ENCODE measurements around the gene CACUL1.
"Not testable (repeated sequence)": the region's sequence is repeated elsewhere in the genome, so short reads cannot be mapped to it uniquely, and the experiment has no call there.

Gene CACUL1

DNA sequence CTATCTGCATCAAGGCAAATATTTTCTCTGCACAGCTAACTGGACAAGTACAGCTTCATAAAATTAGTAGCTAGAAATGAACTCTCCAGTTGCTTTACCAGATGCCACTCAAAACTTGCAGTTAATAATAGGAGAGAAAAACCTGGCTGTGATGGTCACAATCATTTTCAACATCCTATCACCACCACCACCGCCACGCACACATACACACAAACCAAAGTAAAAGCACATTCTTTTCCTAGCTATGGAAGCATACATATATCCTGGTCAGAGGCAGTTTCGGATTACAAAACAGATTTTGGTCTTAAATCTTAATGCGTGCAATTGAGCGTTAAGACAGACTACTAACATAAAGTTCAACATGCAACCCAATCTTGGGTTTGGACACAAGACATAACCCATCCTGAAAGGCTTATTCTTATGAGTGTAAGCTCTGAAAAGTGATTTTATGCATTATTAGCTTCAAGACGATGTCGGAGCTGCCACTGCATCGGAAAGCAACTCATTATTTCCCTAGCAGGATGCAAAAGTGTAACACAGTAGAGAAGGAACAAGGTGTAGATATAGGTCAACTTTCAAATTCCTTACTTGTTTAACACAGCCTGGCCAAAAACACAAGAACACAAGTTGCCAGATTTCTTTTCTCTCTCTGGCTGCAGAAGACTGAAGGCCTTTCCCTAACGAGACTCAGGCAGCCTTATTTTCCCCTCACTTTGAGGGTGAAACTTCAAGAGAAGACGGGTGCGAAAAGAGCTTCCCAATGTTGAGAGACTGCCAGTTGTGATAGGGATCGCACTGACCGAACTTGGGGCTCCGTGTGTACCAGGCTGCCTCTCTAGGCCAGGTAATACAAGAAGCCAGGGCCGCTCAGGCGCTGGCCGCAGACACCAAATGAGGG, 1.2 kb downstream of the CACUL1 start:
- H3K36me3 Mint-ChIP-seq (ENCODE audit: low read depth), result peaks cover 3% of the 10 kb centered on the region
- H3K9me3 Mint-ChIP-seq, result no peaks in the 10 kb centered on the region
- H3K4me1 Mint-ChIP-seq (ENCODE audit: low read depth), result peaks cover 30% of the 10 kb centered on the region
- peaks cover 10% of the 10 kb centered on the region for H3K27me3 Mint-ChIP-seq (ENCODE audit: low read depth)
- peak overlapping the region; percentile 85 for H3K27ac Mint-ChIP-seq
- H3K4me3 Mint-ChIP-seq, result peak overlapping the region; percentile 93

DNA sequence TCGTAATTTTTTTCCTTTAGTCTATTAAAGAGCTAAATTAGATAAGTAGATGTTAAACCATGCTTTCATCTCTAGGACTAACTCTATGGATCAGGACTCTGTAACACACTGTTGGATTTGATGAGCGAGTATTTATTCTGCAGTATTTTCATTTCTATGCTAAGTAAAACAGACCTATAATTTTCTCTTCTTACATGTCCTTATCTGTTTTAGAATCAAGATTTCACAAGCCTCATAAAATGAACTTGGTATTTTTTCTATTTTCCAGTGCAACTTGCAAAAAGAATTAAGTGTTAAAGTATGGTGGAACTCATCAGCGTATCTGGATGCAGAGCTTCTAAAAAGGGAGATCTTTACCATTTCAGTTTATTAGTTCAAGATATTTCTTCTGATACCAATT, 2.4 kb downstream of the CACUL1 start:
- Mint-ChIP-seq H3K27me3 (ENCODE audit: low read depth) (peaks cover 10% of the 10 kb centered on the region), H3K4me1 (ENCODE audit: low read depth) (peaks cover 32% of the 10 kb centered on the region), H3K36me3 (ENCODE audit: low read depth) (peaks cover 5% of the 10 kb centered on the region), H3K4me3 (peak overlapping the region; percentile 52), H3K27ac (no peak overlapping the region), H3K9me3 (no peaks in the 10 kb centered on the region)

DNA sequence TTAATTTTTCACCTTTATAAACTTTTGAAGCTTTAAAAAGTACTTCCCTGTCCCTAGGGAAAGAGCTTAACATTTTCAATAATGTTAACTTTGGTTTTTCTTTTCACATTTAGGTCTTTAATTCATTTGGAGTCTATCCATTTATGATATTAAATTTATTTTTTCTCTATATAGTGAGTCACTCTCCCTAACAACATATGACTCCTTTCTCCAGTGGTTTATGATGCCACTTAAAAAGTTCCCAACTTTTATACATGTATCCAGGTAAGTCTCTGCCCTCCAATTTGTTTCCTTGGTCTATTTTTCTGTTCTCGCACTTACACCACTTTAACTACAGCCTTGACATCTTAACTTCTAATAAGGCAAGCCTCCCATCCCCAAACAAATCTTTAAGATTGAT, 3.5 kb downstream of the CACUL1 start:
- H3K4me3 Mint-ChIP-seq, result no peak overlapping the region
- H3K4me1 Mint-ChIP-seq (ENCODE audit: low read depth), result peaks cover 34% of the 10 kb centered on the region
- peaks cover 5% of the 10 kb centered on the region for H3K36me3 Mint-ChIP-seq (ENCODE audit: low read depth)
- H3K9me3 Mint-ChIP-seq, result no peaks in the 10 kb centered on the region
- peaks cover 3% of the 10 kb centered on the region for H3K27me3 Mint-ChIP-seq (ENCODE audit: low read depth)
- H3K27ac Mint-ChIP-seq, result no peak overlapping the region

DNA sequence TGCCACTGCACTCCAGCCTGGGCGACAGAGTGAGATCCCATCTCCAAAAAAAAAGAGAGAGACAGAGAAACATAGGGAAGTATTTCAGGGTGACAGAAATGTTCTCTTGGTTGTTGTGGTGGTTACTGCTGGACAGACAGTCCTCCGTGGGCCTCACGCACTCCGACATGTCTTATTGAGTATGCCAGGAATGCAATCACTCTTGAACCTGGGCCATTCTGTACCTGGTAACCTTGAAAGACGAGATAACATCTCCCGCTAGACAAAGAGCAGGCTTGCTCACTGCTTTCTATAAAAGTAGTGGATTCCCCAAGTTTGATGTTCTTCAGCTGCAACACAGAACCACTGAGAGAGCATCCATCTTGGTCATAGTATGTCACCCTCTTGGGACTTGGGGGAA, 6.7 kb downstream of the CACUL1 start:
- H3K4me1 Mint-ChIP-seq (ENCODE audit: low read depth), result peaks cover 21% of the 10 kb centered on the region
- no peak overlapping the region for H3K27ac Mint-ChIP-seq
- H3K27me3 Mint-ChIP-seq (ENCODE audit: low read depth), result no peaks in the 10 kb centered on the region
- no peaks in the 10 kb centered on the region for H3K9me3 Mint-ChIP-seq
- H3K36me3 Mint-ChIP-seq (ENCODE audit: low read depth), result peaks cover 4% of the 10 kb centered on the region
- no peak overlapping the region for H3K4me3 Mint-ChIP-seq

DNA sequence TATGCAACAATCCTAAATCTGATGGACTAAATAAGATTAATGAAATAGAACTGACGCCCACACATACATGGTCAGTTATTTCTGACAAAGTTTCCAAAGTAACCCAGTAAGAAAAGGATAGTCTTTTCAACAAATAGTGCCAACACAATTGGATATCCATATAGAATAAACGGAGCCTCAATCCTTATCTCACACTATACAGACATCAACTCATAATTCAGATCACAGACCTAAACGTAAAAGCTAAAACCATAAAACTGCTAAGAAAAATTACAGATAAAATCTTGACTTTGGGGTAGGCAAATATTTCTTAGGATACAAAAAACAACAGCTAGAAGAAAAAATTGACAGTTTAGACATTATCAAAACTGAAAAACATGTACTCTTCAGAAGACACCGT, 8.5 kb downstream of the CACUL1 start:
- H3K27me3 Mint-ChIP-seq (ENCODE audit: low read depth), result no peaks in the 10 kb centered on the region
- no peak overlapping the region for H3K27ac Mint-ChIP-seq
- H3K9me3 Mint-ChIP-seq, result no peaks in the 10 kb centered on the region
- peaks cover 15% of the 10 kb centered on the region for H3K4me1 Mint-ChIP-seq (ENCODE audit: low read depth)
- no peak overlapping the region for H3K4me3 Mint-ChIP-seq
- H3K36me3 Mint-ChIP-seq (ENCODE audit: low read depth), result peaks cover 2% of the 10 kb centered on the region

DNA sequence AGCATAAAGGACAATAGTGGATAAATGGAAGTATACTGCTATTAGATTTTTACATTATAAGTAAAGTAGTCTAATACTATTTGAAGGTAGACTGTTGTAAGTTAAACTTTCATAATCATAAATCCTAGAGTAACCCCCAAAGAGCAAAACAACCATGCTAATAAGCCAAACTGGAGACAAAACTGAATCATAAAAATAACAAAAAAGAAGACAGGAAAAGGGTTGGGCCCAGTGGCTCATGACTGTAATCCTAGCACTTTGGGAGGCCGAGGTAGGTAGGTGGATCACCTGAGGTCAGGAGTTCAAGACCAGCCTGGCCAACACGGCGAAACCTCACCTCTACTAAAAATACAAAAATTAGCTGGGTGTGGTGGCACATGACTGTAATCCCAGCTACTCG, 9.7 kb downstream of the CACUL1 start:
- H3K9me3 Mint-ChIP-seq, result no peaks in the 10 kb centered on the region
- H3K27ac Mint-ChIP-seq, result no peak overlapping the region
- H3K27me3 Mint-ChIP-seq (ENCODE audit: low read depth), result no peaks in the 10 kb centered on the region
- peaks cover 13% of the 10 kb centered on the region for H3K4me1 Mint-ChIP-seq (ENCODE audit: low read depth)
- H3K36me3 Mint-ChIP-seq (ENCODE audit: low read depth), result peaks cover 2% of the 10 kb centered on the region
- no peak overlapping the region for H3K4me3 Mint-ChIP-seq

DNA sequence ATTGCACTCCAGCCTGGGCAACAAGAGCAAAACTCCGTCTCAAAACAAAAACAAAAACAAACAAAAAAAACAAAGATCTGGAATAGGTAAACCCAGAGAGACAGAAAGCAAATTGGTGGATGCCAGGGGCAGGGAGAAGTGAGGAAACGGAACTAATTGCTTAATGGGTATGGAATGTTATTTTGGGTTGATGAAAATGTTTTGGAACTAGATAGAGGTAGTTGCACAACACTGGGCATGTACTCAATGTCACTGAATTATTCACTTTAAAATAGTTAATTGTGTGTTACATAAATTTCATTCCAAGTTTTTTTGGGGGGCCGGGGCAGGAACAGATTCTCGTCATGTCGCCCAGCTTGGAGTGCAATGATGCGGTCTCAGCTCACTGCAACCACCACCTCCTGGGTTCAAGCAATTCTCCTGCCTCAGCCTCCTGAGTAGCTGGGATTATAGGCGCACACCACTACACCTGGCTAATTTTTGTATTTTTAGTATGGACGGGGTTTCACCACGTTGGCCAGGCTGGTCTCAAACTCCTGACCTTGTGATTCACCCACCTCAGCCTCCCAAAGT, 10.3 kb downstream of the CACUL1 start:
- not testable (repeated sequence) for H3K27ac Mint-ChIP-seq; H3K9me3 Mint-ChIP-seq; H3K27me3 Mint-ChIP-seq (ENCODE audit: low read depth); H3K36me3 Mint-ChIP-seq (ENCODE audit: low read depth); H3K4me3 Mint-ChIP-seq
- H3K4me1 Mint-ChIP-seq (ENCODE audit: low read depth), result peaks cover 14% of the 10 kb centered on the region

DNA sequence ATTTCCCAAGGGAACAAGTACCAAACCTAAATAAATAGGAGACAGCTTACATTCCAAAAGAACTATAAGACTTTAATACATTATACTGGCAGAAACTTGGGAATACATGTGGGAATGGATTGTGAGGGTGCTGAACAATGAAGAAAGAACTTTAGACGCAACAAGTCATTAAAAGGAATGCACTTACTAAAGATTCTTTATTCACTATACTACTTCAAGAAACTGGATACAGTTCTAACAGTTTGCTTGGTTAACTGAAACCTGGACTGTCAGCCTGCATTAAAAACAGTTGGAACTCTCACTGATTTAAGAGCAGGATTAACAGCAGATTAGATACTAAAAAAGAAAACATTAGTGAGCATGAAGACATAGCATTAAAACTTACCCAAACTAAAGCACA, 12.0 kb downstream of the CACUL1 start:
- Mint-ChIP-seq H3K27ac (no peak overlapping the region), H3K36me3 (ENCODE audit: low read depth) (peaks cover 2% of the 10 kb centered on the region), H3K27me3 (ENCODE audit: low read depth) (no peaks in the 10 kb centered on the region), H3K4me3 (no peak overlapping the region), H3K9me3 (no peaks in the 10 kb centered on the region), H3K4me1 (ENCODE audit: low read depth) (peaks cover 12% of the 10 kb centered on the region)

DNA sequence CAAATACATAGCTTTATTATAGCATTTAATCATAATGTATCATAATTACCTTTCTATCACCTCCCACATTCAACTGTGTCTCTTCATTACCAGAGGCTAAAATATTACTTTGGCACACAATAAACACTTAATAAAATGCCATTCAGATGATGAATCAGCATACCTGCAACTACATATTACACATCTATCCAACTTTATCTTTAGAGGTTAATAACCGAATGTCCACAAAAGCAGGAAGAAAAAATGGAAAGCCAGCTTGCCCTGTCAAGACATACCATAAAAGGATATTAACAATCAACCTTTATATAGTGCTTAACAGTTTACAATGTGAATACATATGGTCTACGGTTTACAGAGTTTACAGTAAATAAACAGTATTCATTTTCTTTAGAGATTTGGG, 12.7 kb downstream of the CACUL1 start:
- Mint-ChIP-seq H3K27ac (no peak overlapping the region), H3K4me3 (no peak overlapping the region), H3K27me3 (ENCODE audit: low read depth) (no peaks in the 10 kb centered on the region), H3K36me3 (ENCODE audit: low read depth) (no peaks in the 10 kb centered on the region), H3K4me1 (ENCODE audit: low read depth) (peaks cover 10% of the 10 kb centered on the region), H3K9me3 (no peaks in the 10 kb centered on the region)

DNA sequence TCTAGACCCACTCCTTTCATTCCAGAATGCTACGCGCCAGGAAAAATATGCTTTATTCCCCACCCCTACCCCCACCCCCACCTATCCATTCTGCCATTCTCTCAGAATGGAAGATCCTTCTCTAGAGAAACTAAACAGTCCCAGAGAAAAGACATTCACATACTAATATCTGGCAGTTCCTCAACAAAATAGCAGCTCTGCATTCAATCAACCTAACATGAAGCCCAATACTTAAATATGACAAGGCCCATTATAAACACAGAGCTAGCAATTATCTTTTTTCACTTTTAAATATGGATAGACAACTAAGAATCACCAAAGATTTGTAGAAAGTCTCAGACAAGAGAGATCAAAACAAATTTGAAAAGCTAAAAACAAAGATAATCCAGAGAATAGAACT, 16.4 kb downstream of the CACUL1 start:
- Mint-ChIP-seq H3K36me3 (ENCODE audit: low read depth) (peaks cover 4% of the 10 kb centered on the region), H3K27me3 (ENCODE audit: low read depth) (no peaks in the 10 kb centered on the region), H3K4me3 (no peak overlapping the region), H3K4me1 (ENCODE audit: low read depth) (peaks cover 24% of the 10 kb centered on the region), H3K9me3 (no peaks in the 10 kb centered on the region), H3K27ac (no peak overlapping the region)

DNA sequence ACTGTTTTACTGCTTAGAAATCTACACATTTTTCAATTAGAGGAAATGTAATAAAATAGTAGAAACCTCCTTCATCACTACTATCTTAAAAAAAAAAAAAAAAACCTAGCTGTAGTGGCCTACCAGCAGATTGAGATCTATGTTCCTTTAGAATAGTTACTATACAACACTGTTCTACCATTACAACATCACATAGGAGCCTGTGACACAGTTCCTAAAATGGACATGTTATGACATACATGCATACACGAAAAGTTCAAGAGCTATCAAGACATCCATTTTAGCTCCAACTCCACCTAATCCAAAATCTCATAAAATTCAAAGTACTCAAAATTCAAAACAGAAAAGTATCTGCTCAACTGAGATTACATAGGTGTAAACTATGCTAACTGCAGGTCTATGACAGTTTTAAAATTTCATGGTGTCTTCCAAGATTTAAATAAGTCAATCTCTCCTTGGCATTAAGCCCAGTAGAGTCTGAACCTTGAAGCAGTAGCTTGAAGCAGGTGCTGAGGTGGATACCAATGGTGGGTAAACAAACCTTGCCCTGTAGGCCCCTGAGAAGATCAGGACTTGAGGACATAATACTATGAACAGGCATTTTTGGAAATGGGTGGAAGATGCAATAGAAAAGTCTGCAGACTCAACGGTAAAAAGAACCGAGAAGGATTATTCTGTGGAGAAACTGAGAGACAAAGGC, 17.0 kb downstream of the CACUL1 start:
- Mint-ChIP-seq H3K27me3 (ENCODE audit: low read depth) (no peaks in the 10 kb centered on the region), H3K4me1 (ENCODE audit: low read depth) (peaks cover 29% of the 10 kb centered on the region), H3K9me3 (no peaks in the 10 kb centered on the region), H3K36me3 (ENCODE audit: low read depth) (peaks cover 4% of the 10 kb centered on the region), H3K27ac (no peak overlapping the region), H3K4me3 (no peak overlapping the region)

DNA sequence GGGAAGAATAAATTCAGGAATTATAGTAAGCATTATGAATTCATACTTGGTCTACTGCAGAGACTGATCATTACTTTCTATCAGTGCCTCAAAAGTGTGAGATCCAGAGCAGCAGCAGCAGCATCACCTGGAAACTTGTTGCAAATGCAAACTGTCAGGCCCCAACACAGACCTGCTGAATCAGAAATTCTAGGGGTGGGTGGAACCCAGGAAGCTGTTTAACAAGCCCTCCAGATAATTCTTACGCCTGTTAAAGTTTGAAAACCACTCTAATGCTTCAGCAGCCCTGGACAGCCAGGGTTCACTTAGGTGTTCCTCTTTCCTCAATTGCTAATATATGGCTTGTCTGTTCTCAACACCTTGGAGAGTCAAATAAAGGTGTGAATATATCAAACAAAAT, 19.5 kb downstream of the CACUL1 start:
- Mint-ChIP-seq H3K27ac (no peak overlapping the region), H3K4me1 (ENCODE audit: low read depth) (peaks cover 46% of the 10 kb centered on the region), H3K36me3 (ENCODE audit: low read depth) (peaks cover 4% of the 10 kb centered on the region), H3K4me3 (no peak overlapping the region), H3K9me3 (no peaks in the 10 kb centered on the region), H3K27me3 (ENCODE audit: low read depth) (no peaks in the 10 kb centered on the region)

DNA sequence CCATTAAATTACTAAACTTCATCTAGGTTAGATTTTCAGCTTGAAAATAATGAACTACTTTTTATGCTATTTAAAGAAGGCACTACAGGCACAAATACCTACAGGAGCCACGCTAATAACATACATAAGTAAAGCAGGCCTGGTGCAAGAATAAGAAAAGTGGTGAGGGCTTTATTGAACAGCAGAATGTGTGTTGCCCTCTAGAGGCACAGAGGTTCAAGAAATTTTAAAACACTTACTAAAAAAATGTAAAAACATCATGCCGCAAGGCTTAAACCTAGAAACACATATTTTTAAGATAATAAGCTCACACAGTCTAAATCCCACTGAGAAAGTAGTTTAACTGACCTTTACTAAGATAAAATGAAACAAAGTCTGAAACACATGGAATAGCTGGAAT, 20.3 kb downstream of the CACUL1 start:
- Mint-ChIP-seq H3K4me3 (no peak overlapping the region), H3K9me3 (no peaks in the 10 kb centered on the region), H3K27ac (no peak overlapping the region)

DNA sequence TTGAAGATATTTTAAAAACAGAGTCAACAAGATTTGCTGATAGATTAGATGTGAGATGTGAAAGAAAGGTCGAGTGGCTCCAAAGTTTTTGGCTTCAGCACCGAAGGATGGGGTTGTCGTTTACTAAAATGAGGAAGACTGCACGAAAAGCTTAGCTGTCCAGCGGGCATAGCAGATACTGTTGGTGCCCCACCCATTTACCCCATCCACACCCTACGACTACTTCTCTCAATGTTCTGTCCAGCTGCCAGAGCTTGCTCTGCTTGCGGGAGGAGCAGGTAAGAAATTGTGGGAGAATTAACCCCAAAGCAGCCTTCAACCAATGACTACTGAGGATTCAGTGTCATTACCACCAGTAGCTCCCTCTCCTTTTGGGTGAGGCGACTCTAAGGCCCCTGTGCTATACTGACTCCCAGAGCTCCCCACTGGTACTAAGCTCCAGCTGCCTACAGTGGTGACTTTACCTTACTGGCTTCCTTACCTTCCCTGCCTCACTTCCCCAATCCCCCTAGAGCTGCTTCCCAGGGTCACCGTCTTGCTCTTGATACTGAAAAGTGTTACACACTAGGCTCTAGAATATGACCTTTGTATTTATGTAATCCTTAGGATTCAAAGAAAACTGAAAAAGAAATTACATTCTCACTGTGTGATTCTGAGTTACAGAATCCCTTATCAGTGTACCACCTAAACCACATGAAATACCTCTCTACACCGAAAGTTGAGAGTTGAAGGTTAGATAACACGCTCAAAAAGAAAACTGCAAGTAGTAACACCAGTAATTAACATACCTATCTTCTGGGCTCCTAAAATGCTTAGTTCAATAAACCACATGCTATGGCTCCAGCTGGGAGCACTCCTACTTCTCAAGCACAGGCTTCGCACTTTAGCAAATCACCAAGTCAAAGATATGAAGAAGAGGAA, 22.3 kb downstream of the CACUL1 start:
- Mint-ChIP-seq H3K4me1 (ENCODE audit: low read depth) (peaks cover 52% of the 10 kb centered on the region), H3K9me3 (no peaks in the 10 kb centered on the region), H3K4me3 (peak overlapping the region; percentile 50), H3K27me3 (ENCODE audit: low read depth) (no peaks in the 10 kb centered on the region), H3K27ac (peak overlapping the region; percentile 50), H3K36me3 (ENCODE audit: low read depth) (peaks cover 6% of the 10 kb centered on the region)

More for the DNA sequence above, 20.3 kb downstream of the CACUL1 start:
- Mint-ChIP-seq H3K27me3 (ENCODE audit: low read depth) (no peaks in the 10 kb centered on the region), H3K4me1 (ENCODE audit: low read depth) (peaks cover 50% of the 10 kb centered on the region), H3K36me3 (ENCODE audit: low read depth) (peaks cover 5% of the 10 kb centered on the region)
